Measurements from ENCODE around the gene DIP2C. TPM values are rescaled to one million over a fixed set of nuclear protein-coding genes. Genes with fewer than 3 reads are reported as not detected.

The DIP2C gene
- total RNA-seq, 1 donor from 2014 or later: 1.6 TPM

- Mint-ChIP-seq H3K27me3 (ENCODE audit: low read depth) (peaks cover 4% of the 10 kb centered on the region), H3K9me3 (no peaks in the 10 kb centered on the region), H3K4me1 (ENCODE audit: low read depth) (no peaks in the 10 kb centered on the region), H3K27ac (no peak overlapping the region), H3K36me3 (ENCODE audit: low read depth) (no peaks in the 10 kb centered on the region), H3K4me3 (ENCODE audit: low read depth) (no peak overlapping the region)
- intact Hi-C loops (cut with micrococcal nuclease): no loop called here
- DNase-seq (ENCODE audit: low spot score): no peak
These were observed 163.7 kb downstream of the DIP2C start for GRCh38 chr10:525565-526315.

- peaks cover 7% of the 10 kb centered on the region for H3K27me3 Mint-ChIP-seq (ENCODE audit: low read depth)
- no peaks in the 10 kb centered on the region for H3K36me3 Mint-ChIP-seq (ENCODE audit: low read depth)
- intact Hi-C loops (cut with micrococcal nuclease): no loop called here
- DNase-seq (ENCODE audit: low spot score): no peak
- H3K4me1 Mint-ChIP-seq (ENCODE audit: low read depth): no peaks in the 10 kb centered on the region
- no peaks in the 10 kb centered on the region for H3K9me3 Mint-ChIP-seq
- no peak overlapping the region for H3K4me3 Mint-ChIP-seq (ENCODE audit: low read depth)
- no peak overlapping the region for H3K27ac Mint-ChIP-seq
These were observed 165.5 kb downstream of the DIP2C start for GRCh38 chr10:523925-524324.

- intact Hi-C loops (cut with micrococcal nuclease): no loop called here
- no peaks in the 10 kb centered on the region for H3K4me1 Mint-ChIP-seq (ENCODE audit: low read depth)
- H3K27me3 Mint-ChIP-seq (ENCODE audit: low read depth): peaks cover 7% of the 10 kb centered on the region
- no peak overlapping the region for H3K4me3 Mint-ChIP-seq (ENCODE audit: low read depth)
- DNase-seq (ENCODE audit: low spot score): no peak
- no peaks in the 10 kb centered on the region for H3K36me3 Mint-ChIP-seq (ENCODE audit: low read depth)
- no peak overlapping the region for H3K27ac Mint-ChIP-seq
- H3K9me3 Mint-ChIP-seq: no peaks in the 10 kb centered on the region
These were observed 167.1 kb downstream of the DIP2C start for GRCh38 chr10:522350-522749.

GRCh38 chr10:521261-522250 is 167.9 kb downstream of the DIP2C start:
- Mint-ChIP-seq H3K27me3 (ENCODE audit: low read depth) (peaks cover 5% of the 10 kb centered on the region), H3K4me1 (ENCODE audit: low read depth) (no peaks in the 10 kb centered on the region), H3K36me3 (ENCODE audit: low read depth) (no peaks in the 10 kb centered on the region), H3K4me3 (ENCODE audit: low read depth) (no peak overlapping the region), H3K9me3 (no peaks in the 10 kb centered on the region), H3K27ac (no peak overlapping the region)
- intact Hi-C loops (cut with micrococcal nuclease): no loop called here
- no peak for DNase-seq (ENCODE audit: low spot score)

- H3K27me3 Mint-ChIP-seq (ENCODE audit: low read depth): peaks cover 4% of the 10 kb centered on the region
- DNase-seq (ENCODE audit: low spot score): no peak
- no peak overlapping the region for H3K4me3 Mint-ChIP-seq (ENCODE audit: low read depth)
- intact Hi-C loops (cut with micrococcal nuclease): no loop called here
- H3K9me3 Mint-ChIP-seq: no peaks in the 10 kb centered on the region
- no peaks in the 10 kb centered on the region for H3K4me1 Mint-ChIP-seq (ENCODE audit: low read depth)
- H3K27ac Mint-ChIP-seq: no peak overlapping the region
- no peaks in the 10 kb centered on the region for H3K36me3 Mint-ChIP-seq (ENCODE audit: low read depth)
These were observed 169.1 kb downstream of the DIP2C start for GRCh38 chr10:520402-520787.

GRCh38 chr10:519716-520401 is 169.6 kb downstream of the DIP2C start:
- Mint-ChIP-seq H3K27me3 (ENCODE audit: low read depth) (peaks cover 3% of the 10 kb centered on the region), H3K9me3 (no peaks in the 10 kb centered on the region), H3K27ac (no peak overlapping the region), H3K36me3 (ENCODE audit: low read depth) (no peaks in the 10 kb centered on the region), H3K4me1 (ENCODE audit: low read depth) (no peaks in the 10 kb centered on the region), H3K4me3 (ENCODE audit: low read depth) (no peak overlapping the region)
- intact Hi-C loops (cut with micrococcal nuclease): loop anchor here (10.0 kb wide), 1 partner anchor 265 kb away; no protein-coding TSS in a partner anchor
- no peak for DNase-seq (ENCODE audit: low spot score)

GRCh38 chr10:519055-519715 is 170.3 kb downstream of the DIP2C start:
- Mint-ChIP-seq H3K36me3 (ENCODE audit: low read depth) (no peaks in the 10 kb centered on the region), H3K4me1 (ENCODE audit: low read depth) (no peaks in the 10 kb centered on the region), H3K27ac (no peak overlapping the region), H3K9me3 (no peaks in the 10 kb centered on the region), H3K4me3 (ENCODE audit: low read depth) (no peak overlapping the region), H3K27me3 (ENCODE audit: low read depth) (peaks cover 3% of the 10 kb centered on the region)
- intact Hi-C loops (cut with micrococcal nuclease): loop anchor here (10.0 kb wide), 1 partner anchor 266 kb away; no protein-coding TSS in a partner anchor
- DNase-seq (ENCODE audit: low spot score): no peak

GRCh38 chr10:517872-518475 is 171.5 kb downstream of the DIP2C start:
- intact Hi-C loops (cut with micrococcal nuclease): loop anchor here (10.0 kb wide), 1 partner anchor 267 kb away; no protein-coding TSS in a partner anchor
- no peak overlapping the region for H3K4me3 Mint-ChIP-seq (ENCODE audit: low read depth)
- H3K27me3 Mint-ChIP-seq (ENCODE audit: low read depth): peaks cover 7% of the 10 kb centered on the region
- no peaks in the 10 kb centered on the region for H3K36me3 Mint-ChIP-seq (ENCODE audit: low read depth)
- no peaks in the 10 kb centered on the region for H3K9me3 Mint-ChIP-seq
- H3K27ac Mint-ChIP-seq: no peak overlapping the region
- H3K4me1 Mint-ChIP-seq (ENCODE audit: low read depth): peaks cover 3% of the 10 kb centered on the region
- DNase-seq (ENCODE audit: low spot score): no peak

- DNase-seq (ENCODE audit: low spot score): no peak
- Mint-ChIP-seq H3K27me3 (ENCODE audit: low read depth) (peaks cover 7% of the 10 kb centered on the region), H3K9me3 (no peaks in the 10 kb centered on the region), H3K36me3 (ENCODE audit: low read depth) (no peaks in the 10 kb centered on the region), H3K4me3 (ENCODE audit: low read depth) (no peak overlapping the region), H3K27ac (no peak overlapping the region), H3K4me1 (ENCODE audit: low read depth) (peaks cover 3% of the 10 kb centered on the region)
- intact Hi-C loops (cut with micrococcal nuclease): loop anchor here (10.0 kb wide), 1 partner anchor 267 kb away; no protein-coding TSS in a partner anchor
These were observed 172.1 kb downstream of the DIP2C start for GRCh38 chr10:517241-517830.

- H3K36me3 Mint-ChIP-seq (ENCODE audit: low read depth): no peaks in the 10 kb centered on the region
- intact Hi-C loops (cut with micrococcal nuclease): loop anchor here (10.0 kb wide), 1 partner anchor 268 kb away; no protein-coding TSS in a partner anchor
- H3K27ac Mint-ChIP-seq: no peak overlapping the region
- peaks cover 3% of the 10 kb centered on the region for H3K4me1 Mint-ChIP-seq (ENCODE audit: low read depth)
- no peak overlapping the region for H3K4me3 Mint-ChIP-seq (ENCODE audit: low read depth)
- H3K27me3 Mint-ChIP-seq (ENCODE audit: low read depth): peaks cover 7% of the 10 kb centered on the region
- no peaks in the 10 kb centered on the region for H3K9me3 Mint-ChIP-seq
- DNase-seq (ENCODE audit: low spot score): no peak
These were observed 172.7 kb downstream of the DIP2C start for GRCh38 chr10:516764-517163.

- H3K27me3 Mint-ChIP-seq (ENCODE audit: low read depth): peaks cover 12% of the 10 kb centered on the region
- H3K27ac Mint-ChIP-seq: no peak overlapping the region
- peaks cover 8% of the 10 kb centered on the region for H3K4me1 Mint-ChIP-seq (ENCODE audit: low read depth)
- no peak overlapping the region for H3K4me3 Mint-ChIP-seq (ENCODE audit: low read depth)
- no peak for DNase-seq (ENCODE audit: low spot score)
- intact Hi-C loops (cut with micrococcal nuclease): loop anchor here (10.0 kb wide), 1 partner anchor 269 kb away; no protein-coding TSS in a partner anchor
- no peaks in the 10 kb centered on the region for H3K9me3 Mint-ChIP-seq
- no peaks in the 10 kb centered on the region for H3K36me3 Mint-ChIP-seq (ENCODE audit: low read depth)
These were observed 173.8 kb downstream of the DIP2C start for GRCh38 chr10:515674-516073.
